NOMO-1 (cell line): ENCODE results near the gene RBM22.

Source experiments
- DNase-seq, 2 experiments: peaks; one replicate each; lab custom pipeline; 2025; ENCODE audit not compliant: unreplicated experiment in 2 of 2; lab: John Stamatoyannopoulos, UW

Gene RBM22

GRCh38 chr5:150672884-150673275, 28.0 kb downstream of the RBM22 start:
- no peak for DNase-seq

GRCh38 chr5:150672237-150672883, 28.5 kb downstream of the RBM22 start:
- DNase-seq: peak; percentile 34 to 41

- peak in 1 of 2 experiments; percentile 13 for DNase-seq
Observed at GRCh38 chr5:150671509-150672236, 29.2 kb downstream of the RBM22 start.

- no peak for DNase-seq
Observed at GRCh38 chr5:150670948-150671310, 29.9 kb downstream of the RBM22 start.

- no peak for DNase-seq
Observed at GRCh38 chr5:150670275-150670947, 30.5 kb downstream of the RBM22 start.

GRCh38 chr5:150665044-150665443, 35.8 kb downstream of the RBM22 start:
- no peak for DNase-seq

- DNase-seq: no peak
Observed at GRCh38 chr5:150663936-150664335, 36.9 kb downstream of the RBM22 start.

- no peak for DNase-seq
Observed at GRCh38 chr5:150662731-150663516, 37.9 kb downstream of the RBM22 start.

GRCh38 chr5:150661821-150662596, 38.9 kb downstream of the RBM22 start:
- no peak for DNase-seq

GRCh38 chr5:150661086-150661485, 39.8 kb downstream of the RBM22 start, which contains the start of gene MYOZ3:
TSS of gene MYOZ3 (plus strand) at chr5:150661251. CDS start at chr5:150662942, 1,691 bp downstream.
- DNase-seq: no peak

- no peak for DNase-seq
Observed at GRCh38 chr5:150660108-150660831, 40.6 kb downstream of the RBM22 start.

GRCh38 chr5:150659360-150660107, 41.3 kb downstream of the RBM22 start:
- no peak for DNase-seq

GRCh38 chr5:150658699-150659265, 42.1 kb downstream of the RBM22 start:
- no peak for DNase-seq

- DNase-seq: no peak
Observed at GRCh38 chr5:150658121-150658520, 42.7 kb downstream of the RBM22 start.

- peak; percentile 57 to 88 for DNase-seq
Observed at GRCh38 chr5:150656191-150657132, 44.4 kb downstream of the RBM22 start.

- no peak for DNase-seq
Observed at GRCh38 chr5:150655221-150655620, 45.6 kb downstream of the RBM22 start.

GRCh38 chr5:150653762-150654556, 46.9 kb downstream of the RBM22 start:
- DNase-seq: no peak
